ENCODE results near the gene CACNA2D3. TPM values are rescaled to one million over a fixed set of nuclear protein-coding genes. Genes with fewer than 3 reads are reported as not detected.

Gene CACNA2D3
- polyA plus RNA-seq, 2 of the 4 experiments (the other 2 are of a cell fraction), result 0.04 to 0.05 TPM

GRCh38 chr3:54853573-54854404 is 731.4 kb downstream of the CACNA2D3 start:
- Histone ChIP-seq H3K9me3 (no peaks in the 10 kb centered on the region), H3K4me1 (no peaks in the 10 kb centered on the region), H3K27ac (no peak overlapping the region), H3K4me2 (no peak overlapping the region), H3K4me3 (no peak overlapping the region)
- ChIA-PET CTCF (interaction anchor here (0.6 to 3.0 kb wide), 17 partner anchors 9 to 1603 kb away, joined by 3 to 10 read pairs (median 4); partner anchors contain the start of gene WNT5A), POLR2A (no interaction called here)
- ATAC-seq, result peak; percentile 91 to 98
- no peak for FAIRE-seq
- 15% methylated on average over 16 of the region's 20 CpGs for WGBS (ENCODE audit: missing lambda C conversion rate)
- DNase-seq (ENCODE audit: low read depth in 1 of 2, low spot score in 1 of 2), result peak; percentile 25 to 70
- TF ChIP-seq EHF (CRISPR knock-in tag; IDR thresholded peaks at IDR 0.05), result no peak
- TF ChIP-seq CEBPB (IDR thresholded peaks at IDR 0.05), result no peak
- no peak for TF ChIP-seq NFE2L2 (conservative IDR thresholded peaks at IDR 0.05; ENCODE audit: low read length)
- TF ChIP-seq JUNB (IDR thresholded peaks at IDR 0.05), result no peak
- no peak for TF ChIP-seq GATA3 (IDR thresholded peaks at IDR 0.05; ENCODE audit: borderline replicate concordance)
- peak; percentile 67 for TF ChIP-seq SMC3 (IDR thresholded peaks at IDR 0.05)
- TF ChIP-seq RAD21 (conservative IDR thresholded peaks at IDR 0.05 in 1 of 2, IDR thresholded peaks at IDR 0.05 in 1 of 2), result peak; percentile 81 to 86
- TF ChIP-seq CHD4 (IDR thresholded peaks at IDR 0.05; ENCODE audit: borderline replicate concordance), result no peak
- TF ChIP-seq, protein P1, sequence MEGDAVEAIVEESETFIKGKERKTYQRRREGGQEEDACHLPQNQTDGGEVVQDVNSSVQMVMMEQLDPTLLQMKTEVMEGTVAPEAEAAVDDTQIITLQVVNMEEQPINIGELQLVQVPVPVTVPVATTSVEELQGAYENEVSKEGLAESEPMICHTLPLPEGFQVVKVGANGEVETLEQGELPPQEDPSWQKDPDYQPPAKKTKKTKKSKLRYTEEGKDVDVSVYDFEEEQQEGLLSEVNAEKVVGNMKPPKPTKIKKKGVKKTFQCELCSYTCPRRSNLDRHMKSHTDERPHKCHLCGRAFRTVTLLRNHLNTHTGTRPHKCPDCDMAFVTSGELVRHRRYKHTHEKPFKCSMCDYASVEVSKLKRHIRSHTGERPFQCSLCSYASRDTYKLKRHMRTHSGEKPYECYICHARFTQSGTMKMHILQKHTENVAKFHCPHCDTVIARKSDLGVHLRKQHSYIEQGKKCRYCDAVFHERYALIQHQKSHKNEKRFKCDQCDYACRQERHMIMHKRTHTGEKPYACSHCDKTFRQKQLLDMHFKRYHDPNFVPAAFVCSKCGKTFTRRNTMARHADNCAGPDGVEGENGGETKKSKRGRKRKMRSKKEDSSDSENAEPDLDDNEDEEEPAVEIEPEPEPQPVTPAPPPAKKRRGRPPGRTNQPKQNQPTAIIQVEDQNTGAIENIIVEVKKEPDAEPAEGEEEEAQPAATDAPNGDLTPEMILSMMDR (IDR thresholded peaks at IDR 0.05), result peak; percentile 65
- no peak for TF ChIP-seq JUN (IDR thresholded peaks at IDR 0.05)
- TF ChIP-seq, protein P2, sequence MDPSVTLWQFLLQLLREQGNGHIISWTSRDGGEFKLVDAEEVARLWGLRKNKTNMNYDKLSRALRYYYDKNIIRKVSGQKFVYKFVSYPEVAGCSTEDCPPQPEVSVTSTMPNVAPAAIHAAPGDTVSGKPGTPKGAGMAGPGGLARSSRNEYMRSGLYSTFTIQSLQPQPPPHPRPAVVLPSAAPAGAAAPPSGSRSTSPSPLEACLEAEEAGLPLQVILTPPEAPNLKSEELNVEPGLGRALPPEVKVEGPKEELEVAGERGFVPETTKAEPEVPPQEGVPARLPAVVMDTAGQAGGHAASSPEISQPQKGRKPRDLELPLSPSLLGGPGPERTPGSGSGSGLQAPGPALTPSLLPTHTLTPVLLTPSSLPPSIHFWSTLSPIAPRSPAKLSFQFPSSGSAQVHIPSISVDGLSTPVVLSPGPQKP (IDR thresholded peaks at IDR 0.05; ENCODE audit: low read depth, low read length), result no peak

DNA sequence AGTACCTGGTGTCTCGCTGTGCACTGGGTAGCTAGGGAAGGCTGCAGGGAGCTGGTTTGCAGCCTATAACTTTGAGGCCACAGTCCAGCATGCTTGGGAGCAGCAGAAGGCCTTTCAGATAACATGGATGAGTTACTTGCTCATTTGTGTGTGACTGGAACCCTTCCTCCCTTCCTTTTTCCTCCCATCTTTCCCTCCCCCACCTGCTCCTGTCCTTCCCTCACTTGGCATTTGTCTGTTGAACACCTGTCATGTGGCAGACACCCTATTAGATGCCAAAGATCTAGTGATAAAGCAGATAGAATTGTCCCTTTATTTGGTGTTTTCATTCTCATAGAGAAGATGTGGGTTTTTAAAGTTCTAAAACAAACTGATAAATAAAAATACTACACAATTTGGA is 733.9 kb downstream of the CACNA2D3 start:
- Histone ChIP-seq H3K4me1 (no peaks in the 10 kb centered on the region), H3K9me3 (no peaks in the 10 kb centered on the region), H3K4me2 (no peak overlapping the region), H3K27ac (no peak overlapping the region), H3K4me3 (no peak overlapping the region)
- DNase-seq (ENCODE audit: low read depth in 1 of 2, low spot score in 1 of 2), result no peak
- FAIRE-seq, result no peak
- WGBS (ENCODE audit: missing lambda C conversion rate), result 21% methylated on average over 1 of the region's 1 CpG
- CTCF ChIA-PET, result interaction anchor here (0.6 kb wide), 1 partner anchor 439 kb away, joined by 3 read pairs; no protein-coding TSS in a partner anchor
- TF ChIP-seq HES2 (IDR thresholded peaks at IDR 0.05) (no peak), E2F6 (IDR thresholded peaks at IDR 0.05; ENCODE audit: borderline replicate concordance, low read depth) (no peak)
- TF ChIP-seq, protein P3, sequence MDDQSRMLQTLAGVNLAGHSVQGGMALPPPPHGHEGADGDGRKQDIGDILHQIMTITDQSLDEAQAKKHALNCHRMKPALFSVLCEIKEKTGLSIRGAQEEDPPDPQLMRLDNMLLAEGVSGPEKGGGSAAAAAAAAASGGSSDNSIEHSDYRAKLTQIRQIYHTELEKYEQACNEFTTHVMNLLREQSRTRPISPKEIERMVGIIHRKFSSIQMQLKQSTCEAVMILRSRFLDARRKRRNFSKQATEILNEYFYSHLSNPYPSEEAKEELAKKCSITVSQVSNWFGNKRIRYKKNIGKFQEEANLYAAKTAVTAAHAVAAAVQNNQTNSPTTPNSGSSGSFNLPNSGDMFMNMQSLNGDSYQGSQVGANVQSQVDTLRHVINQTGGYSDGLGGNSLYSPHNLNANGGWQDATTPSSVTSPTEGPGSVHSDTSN (IDR thresholded peaks at IDR 0.05), result no peak
- POLR2A ChIA-PET, result no interaction called here
- no peak for ATAC-seq

DNA sequence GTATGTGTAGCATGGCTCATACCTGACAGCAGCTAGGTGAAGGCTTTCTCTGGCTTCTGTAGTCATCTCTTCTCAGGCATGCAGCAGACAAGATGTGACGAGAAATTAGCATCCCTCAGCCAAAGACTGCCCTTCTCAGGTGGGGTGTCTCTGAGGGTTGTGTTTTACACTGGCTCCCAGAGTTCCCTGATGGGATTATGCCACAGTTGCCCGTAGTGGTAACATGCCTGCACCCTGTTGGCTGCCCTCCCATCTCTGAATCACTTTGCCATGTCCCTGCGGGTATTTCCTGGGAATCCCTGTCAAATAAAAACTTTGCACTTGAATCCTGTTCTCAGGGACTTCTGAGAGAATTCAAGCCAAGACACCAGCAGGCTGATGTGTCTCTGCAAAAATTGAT is 735.0 kb downstream of the CACNA2D3 start:
- 0% methylated on average over 1 of the region's 3 CpGs for WGBS (ENCODE audit: missing lambda C conversion rate)
- FAIRE-seq (no peak), DNase-seq (ENCODE audit: low read depth in 1 of 2, low spot score in 1 of 2) (no peak), ATAC-seq (no peak)
- Histone ChIP-seq H3K9me3 (no peaks in the 10 kb centered on the region), H3K4me3 (no peak overlapping the region), H3K27ac (no peak overlapping the region), H3K4me1 (no peaks in the 10 kb centered on the region), H3K4me2 (no peak overlapping the region)
- TF ChIP-seq POLR2AphosphoS2 (conservative IDR thresholded peaks at IDR 0.05; ENCODE audit: low read length) (no peak), HOXB5 (CRISPR knock-in tag; IDR thresholded peaks at IDR 0.05) (no peak)
- ChIA-PET CTCF (no interaction called here), POLR2A (no interaction called here)

Measured in A549 (cell line).